Lung (tissue), 12 donors: ENCODE results near the gene DARS1. TPM values are rescaled to one million over a fixed set of nuclear protein-coding genes. Genes with fewer than 3 reads are reported as not detected.

Source experiments
- ATAC-seq: fragments of 200-7000 bp; cut with Tn5 transposase; one replicate; pipeline ENCODE4 v1.9.1; 2020; ENCODE audit warnings: moderate number of reproducible peaks; ENCODE audit not compliant: insufficient read depth, low FRiP score
- DNase-seq, 3 donors: peaks; one replicate each; pipeline ENCODE4 v3.0.0-alpha.2; 2013 to 2017
- H3K27ac ChIP-seq, 2 donors: one replicate each; pipeline ENCODE4 v1.5.1; 2013; ENCODE audit warnings: mild to moderate bottlenecking in 2 of 2, moderate library complexity in 2 of 2, control low read depth in 1 of 2, inconsistent platforms in 1 of 2, low read depth in 1 of 2, low read length in 1 of 2
- H3K27me3 ChIP-seq, 3 donors: one replicate each; pipeline ENCODE4 v1.5.1; 2013; ENCODE audit warnings: low read length in 2 of 3; ENCODE audit not compliant: control insufficient read depth in 3 of 3, insufficient read depth in 3 of 3
- H3K36me3 ChIP-seq, 4 donors: one replicate each; pipeline ENCODE4 v1.5.1; 2013; ENCODE audit warnings: low read length in 4 of 4, mild to moderate bottlenecking in 1 of 4, moderate library complexity in 1 of 4; ENCODE audit not compliant: control insufficient read depth in 4 of 4, insufficient read depth in 4 of 4
- H3K4me1 ChIP-seq, 5 donors: one replicate each; pipeline ENCODE4 v1.5.1; 2013; ENCODE audit warnings: low read length in 5 of 5, mild to moderate bottlenecking in 2 of 5, moderate library complexity in 1 of 5; ENCODE audit not compliant: control insufficient read depth in 5 of 5, insufficient read depth in 5 of 5
- H3K4me3 ChIP-seq: one replicate; pipeline ENCODE4 v1.5.1; 2013; ENCODE audit warnings: mild to moderate bottlenecking, control low read depth, moderate library complexity
- H3K9ac ChIP-seq, 2 donors: one replicate each; pipeline ENCODE4 v1.5.1; 2013; ENCODE audit warnings: low read length in 2 of 2, control low read depth in 1 of 2; ENCODE audit not compliant: insufficient read depth in 1 of 2
- H3K9me3 ChIP-seq, 4 donors: one replicate each; pipeline ENCODE4 v1.5.1; 2013; ENCODE audit warnings: low read length in 3 of 4, mild to moderate bottlenecking in 1 of 4, moderate library complexity in 1 of 4; ENCODE audit not compliant: control insufficient read depth in 4 of 4, insufficient read depth in 3 of 4
- WGBS, 2 donors: extraction: QIAGEN DNeasy Blood & Tissue Kit; methylation state at CpG; one replicate each; pipeline ENCODE4 v1.1.7; 2013; 5-methylcytosine and 5-hydroxymethylcytosine counted together
- polyA plus RNA-seq, 2 donors: library from polyadenylated mRNA; stranded (reverse); fragments of 200-250 nt; gene quantifications; one replicate each; pipeline ENCODE4 v1.2.1, GENCODE V29; 2013
- total RNA-seq, 2 donors: library from RNA; depleted of rRNA in 1 of 2; stranded (reverse); fragments of >200 nt in 1 of 2; gene quantifications; one replicate each; pipeline ENCODE4 v1.2.1, GENCODE V29; 2014 to 2021
- TF ChIP-seq, protein P1 (sequence below): IDR thresholded peaks from 2 replicates; pipeline ENCODE4 v1.5.1; 2012; ENCODE audit warnings: mild to moderate bottlenecking; ENCODE audit errors: control extremely low read depth, extremely low read depth
- donor health status: control.
- donor health status: control.
- donor health status: Bipolar disorder and iron deficiency.
- donor health status: healthy.
- donor health status: DM: yes; HTN: yes; CAD: no.

The DARS1 gene
- total and polyA plus RNA-seq, 4 donors = 47.2 to 77.9 (median 58.7) TPM

DNA sequence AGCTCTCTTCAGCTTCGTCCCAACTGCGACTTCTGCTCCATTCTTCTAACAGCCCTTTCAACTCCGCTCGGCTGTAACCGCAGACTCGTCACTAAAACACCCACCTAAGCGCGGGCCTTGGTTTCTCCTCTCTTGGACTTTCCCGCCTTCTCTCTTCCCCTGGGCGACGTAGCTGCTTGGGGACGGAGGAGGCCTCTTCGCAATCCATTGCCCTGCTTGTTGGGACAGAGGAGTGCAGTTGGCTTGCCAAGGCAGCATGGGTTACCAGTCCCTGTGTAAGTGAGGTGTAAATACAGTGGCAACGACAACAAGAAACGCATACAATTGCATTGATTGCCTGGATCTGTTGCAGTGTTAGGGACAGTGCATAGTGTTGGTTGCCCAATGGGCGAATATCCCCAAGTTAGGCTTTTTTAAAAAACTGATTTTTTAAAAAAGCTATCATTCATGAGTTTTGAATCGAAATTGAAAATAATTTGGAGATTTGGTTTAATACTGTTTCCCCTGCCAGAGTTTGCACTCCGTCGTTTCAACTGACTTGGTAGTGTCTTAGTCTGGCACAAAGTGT, 484 bp upstream of the DARS1 start:
- TF ChIP-seq, protein P1, sequence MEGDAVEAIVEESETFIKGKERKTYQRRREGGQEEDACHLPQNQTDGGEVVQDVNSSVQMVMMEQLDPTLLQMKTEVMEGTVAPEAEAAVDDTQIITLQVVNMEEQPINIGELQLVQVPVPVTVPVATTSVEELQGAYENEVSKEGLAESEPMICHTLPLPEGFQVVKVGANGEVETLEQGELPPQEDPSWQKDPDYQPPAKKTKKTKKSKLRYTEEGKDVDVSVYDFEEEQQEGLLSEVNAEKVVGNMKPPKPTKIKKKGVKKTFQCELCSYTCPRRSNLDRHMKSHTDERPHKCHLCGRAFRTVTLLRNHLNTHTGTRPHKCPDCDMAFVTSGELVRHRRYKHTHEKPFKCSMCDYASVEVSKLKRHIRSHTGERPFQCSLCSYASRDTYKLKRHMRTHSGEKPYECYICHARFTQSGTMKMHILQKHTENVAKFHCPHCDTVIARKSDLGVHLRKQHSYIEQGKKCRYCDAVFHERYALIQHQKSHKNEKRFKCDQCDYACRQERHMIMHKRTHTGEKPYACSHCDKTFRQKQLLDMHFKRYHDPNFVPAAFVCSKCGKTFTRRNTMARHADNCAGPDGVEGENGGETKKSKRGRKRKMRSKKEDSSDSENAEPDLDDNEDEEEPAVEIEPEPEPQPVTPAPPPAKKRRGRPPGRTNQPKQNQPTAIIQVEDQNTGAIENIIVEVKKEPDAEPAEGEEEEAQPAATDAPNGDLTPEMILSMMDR = no peak
- no peaks in the 10 kb centered on the region for H3K27me3 ChIP-seq
- no peak for ATAC-seq
- peaks cover 0 to 11% (median 6%) of the 10 kb centered on the region in 5 donors for H3K4me1 ChIP-seq
- 21% methylated on average over 19 of the region's 19 CpGs for WGBS, 2 donors
- H3K4me3 ChIP-seq = peak overlapping the region; percentile 99
- H3K36me3 ChIP-seq = peaks cover 1 to 11% (median 6%) of the 10 kb centered on the region in 4 donors
- H3K9me3 ChIP-seq = no peaks in the 10 kb centered on the region
- DNase-seq = no peak
- peak overlapping the region; percentile 93 to 96 for H3K9ac ChIP-seq
- H3K27ac ChIP-seq = peak overlapping the region; percentile 92 to 99

DNA sequence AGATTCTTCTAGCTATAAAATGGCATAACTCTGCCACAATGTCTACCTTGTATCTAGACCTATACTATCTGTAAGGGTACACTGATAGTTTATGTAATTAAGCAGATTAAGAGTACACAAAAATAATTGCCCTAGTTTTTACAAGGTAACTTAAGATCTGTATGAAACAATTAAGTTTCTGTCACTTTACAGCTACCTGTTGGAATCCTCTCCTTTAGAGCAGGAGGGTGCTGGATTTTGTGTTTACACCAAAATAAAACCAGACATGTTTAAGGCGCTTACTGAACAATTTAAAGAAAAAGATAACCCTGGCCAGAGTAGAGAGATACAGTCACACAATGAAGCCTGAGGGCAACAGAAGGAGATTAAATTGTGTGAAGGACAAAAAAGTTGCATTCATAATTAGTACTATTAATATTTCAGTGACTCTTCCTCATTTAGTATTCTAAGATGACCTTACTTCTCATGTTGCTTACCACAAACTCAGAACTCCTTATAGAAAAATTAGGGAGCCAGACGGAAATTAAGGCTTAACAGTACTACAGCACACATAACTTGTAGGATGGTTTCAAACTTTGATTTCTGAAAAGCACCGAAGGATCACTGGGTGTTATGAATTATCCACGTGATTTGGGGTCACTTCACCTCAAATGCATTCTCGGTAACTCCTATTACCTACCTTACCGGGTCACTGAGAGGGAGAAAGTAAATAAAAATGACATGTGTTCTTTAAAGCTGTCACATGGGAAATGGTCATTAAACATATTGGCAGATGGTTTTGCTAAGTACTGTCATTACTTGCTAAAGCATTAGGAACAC, 1.0 kb downstream of the DARS1 start:
- H3K27ac ChIP-seq = peak overlapping the region; percentile 92 to 99
- ATAC-seq (peak; percentile 5), DNase-seq (no peak)
- H3K4me3 ChIP-seq = peak overlapping the region; percentile 99
- peaks cover 1 to 19% (median 13%) of the 10 kb centered on the region in 4 donors for H3K36me3 ChIP-seq
- no peaks in the 10 kb centered on the region for H3K9me3 ChIP-seq
- H3K27me3 ChIP-seq = no peaks in the 10 kb centered on the region
- 12 to 13% methylated on average over 6 of the region's 6 CpGs for WGBS, 2 donors
- TF ChIP-seq, protein P1 = no peak
- peak overlapping the region; percentile 79 to 96 for H3K9ac ChIP-seq
- H3K4me1 ChIP-seq = peaks cover 1 to 17% (median 11%) of the 10 kb centered on the region in 5 donors

DNA sequence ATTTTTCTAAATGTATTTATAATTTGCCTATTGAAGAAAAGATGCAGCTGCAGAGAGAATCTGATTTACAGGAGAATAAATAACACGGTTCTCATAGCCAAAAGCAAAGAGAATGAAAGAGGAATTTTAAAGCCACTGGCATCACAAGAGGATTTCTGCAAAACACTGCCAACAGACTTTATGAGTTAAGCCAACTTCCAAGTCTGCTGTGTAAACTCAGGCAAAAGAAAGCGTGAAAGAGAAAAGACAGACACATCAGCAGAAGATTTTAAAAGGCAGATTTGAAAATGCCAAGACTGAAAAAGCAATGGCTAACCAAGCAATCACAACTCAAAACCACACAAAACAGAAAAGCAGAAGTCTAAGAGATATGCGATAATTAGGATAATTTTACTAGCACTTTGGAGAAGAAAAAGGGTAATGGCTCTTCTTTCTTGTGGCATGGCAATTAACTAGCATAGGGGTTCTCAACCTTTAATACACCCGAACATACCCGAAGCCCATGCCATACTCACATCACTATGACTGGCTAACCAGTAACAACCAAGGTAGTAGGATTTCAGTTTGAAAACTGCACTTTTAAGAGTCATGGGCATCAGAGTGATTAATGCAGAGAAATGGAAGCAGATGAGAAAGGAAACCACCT, 4.9 kb downstream of the DARS1 start:
- no peak for ATAC-seq
- WGBS, 2 donors = 74 to 79% methylated on average over 5 of the region's 5 CpGs
- H3K9ac ChIP-seq = no peak overlapping the region

More for the DNA sequence above, 4.9 kb downstream of the DARS1 start:
- TF ChIP-seq, protein P1 = no peak
- Histone ChIP-seq H3K9me3 (no peaks in the 10 kb centered on the region), H3K27ac (no peak overlapping the region), H3K4me3 (no peak overlapping the region), H3K27me3 (no peaks in the 10 kb centered on the region), H3K36me3 (peaks cover 2 to 33% (median 23%) of the 10 kb centered on the region in 4 donors), H3K4me1 (peaks cover 1 to 17% (median 11%) of the 10 kb centered on the region in 5 donors)
- peak in 2 of 3 donors; percentile 71 to 77 for DNase-seq
